GM18951 (cell line): ENCODE results near the gene CYP46A1.

Source experiments
- POLR2A ChIP-seq: IDR thresholded peaks from 4 replicates; pipeline ENCODE4 v1.6.1; 2011; ENCODE audit warnings: mild to moderate bottlenecking; ENCODE audit not compliant: insufficient read length, insufficient read depth; ENCODE audit errors: extremely low read depth
- in situ Hi-C: fragments of 300-500 bp; cut with MboI; formaldehyde crosslinking; loops from one replicate; pipeline ENCODE4 v1.12.0; 2022; ENCODE audit warnings: low sequenced_read_pairs, mixed read lengths, inconsistent platforms; ENCODE audit not compliant: unreplicated experiment

The CYP46A1 gene

DNA sequence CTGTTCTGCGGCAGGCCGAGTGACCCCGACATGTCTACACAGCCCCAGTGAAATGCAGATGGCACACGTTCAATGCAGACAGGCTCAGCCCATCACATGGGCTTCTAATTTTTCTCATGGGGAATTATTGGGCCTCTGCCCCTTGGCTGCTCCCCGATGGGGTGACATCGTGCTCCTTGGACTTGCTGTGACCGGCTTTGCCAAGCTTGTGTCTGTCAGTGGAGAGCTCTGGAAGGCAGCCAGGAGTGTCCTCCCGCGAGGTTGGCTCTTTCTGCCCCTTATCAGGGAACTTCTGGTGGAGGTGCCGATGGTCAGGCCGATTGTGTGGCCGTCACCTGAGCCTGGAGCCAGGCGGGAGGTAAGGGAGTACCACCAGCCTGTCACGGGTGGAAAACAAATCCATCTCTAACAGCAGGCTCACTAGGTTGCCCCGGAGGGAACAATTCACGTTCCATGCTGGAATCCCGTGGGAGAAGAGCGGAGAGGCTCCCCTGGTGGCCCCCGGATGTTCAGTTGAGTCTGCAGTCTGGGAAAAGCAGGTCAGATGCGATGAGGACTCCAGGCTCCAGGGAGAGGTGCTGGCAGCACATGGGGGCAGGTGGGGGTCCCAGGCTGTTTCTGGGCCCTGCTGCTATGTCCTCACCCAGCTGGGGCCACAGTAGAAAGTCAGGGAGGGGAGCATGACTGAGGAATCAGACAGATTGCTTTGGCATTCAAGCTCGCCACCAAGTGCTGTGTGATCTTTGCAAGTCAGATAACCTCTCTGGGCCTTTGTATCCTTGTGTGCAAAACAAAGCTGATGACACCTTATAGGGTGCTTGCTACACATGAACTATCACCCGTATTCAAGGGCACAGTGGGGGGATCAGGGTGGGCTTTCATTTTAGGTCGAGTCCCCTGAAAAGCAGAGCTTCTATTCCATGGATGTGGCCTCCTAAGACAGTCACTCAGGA, 65.9 kb downstream of the CYP46A1 start:
- in situ Hi-C loops = no loop called here
- no peak for TF ChIP-seq POLR2A

DNA sequence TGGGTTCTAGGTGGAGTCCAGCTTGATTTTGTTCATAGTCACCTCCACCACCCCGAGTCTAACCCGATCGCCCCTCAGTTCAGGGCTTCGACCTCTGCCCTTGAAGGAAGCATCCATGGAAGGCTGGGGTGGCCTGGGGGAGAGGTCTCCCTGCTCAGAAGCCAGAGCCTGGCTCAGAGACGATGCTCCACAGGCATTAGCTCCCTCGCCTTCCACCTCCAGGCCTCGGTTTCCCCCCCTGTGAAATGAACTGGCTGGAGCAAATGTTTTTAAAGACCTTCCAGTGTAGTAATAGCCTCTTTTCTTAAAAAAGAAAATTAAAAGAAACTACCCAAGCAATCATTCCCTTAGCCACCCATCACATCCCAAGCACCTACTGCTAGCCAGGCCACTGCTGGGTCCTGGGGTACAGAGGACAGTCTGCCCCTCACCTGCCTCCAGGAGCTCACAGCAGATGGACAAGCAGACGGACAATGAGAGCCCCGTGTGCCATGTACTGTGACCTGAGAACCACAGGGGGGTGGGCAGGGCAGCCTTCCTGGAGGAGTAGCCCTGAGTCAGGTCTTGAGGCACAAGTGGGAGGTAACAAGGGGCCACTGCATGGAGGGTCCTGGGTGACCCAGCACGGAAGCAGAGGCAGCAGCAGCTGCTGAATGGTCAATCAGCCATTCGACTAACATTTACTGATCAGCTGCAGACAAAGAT, 66.8 kb downstream of the CYP46A1 start:
- TF ChIP-seq POLR2A = no peak

GRCh38 chr14:99751539-99752485, 67.7 kb downstream of the CYP46A1 start:
- no peak for TF ChIP-seq POLR2A
- in situ Hi-C loops = no loop called here

More for the DNA sequence above, 66.8 kb downstream of the CYP46A1 start:
- in situ Hi-C loops = no loop called here

DNA sequence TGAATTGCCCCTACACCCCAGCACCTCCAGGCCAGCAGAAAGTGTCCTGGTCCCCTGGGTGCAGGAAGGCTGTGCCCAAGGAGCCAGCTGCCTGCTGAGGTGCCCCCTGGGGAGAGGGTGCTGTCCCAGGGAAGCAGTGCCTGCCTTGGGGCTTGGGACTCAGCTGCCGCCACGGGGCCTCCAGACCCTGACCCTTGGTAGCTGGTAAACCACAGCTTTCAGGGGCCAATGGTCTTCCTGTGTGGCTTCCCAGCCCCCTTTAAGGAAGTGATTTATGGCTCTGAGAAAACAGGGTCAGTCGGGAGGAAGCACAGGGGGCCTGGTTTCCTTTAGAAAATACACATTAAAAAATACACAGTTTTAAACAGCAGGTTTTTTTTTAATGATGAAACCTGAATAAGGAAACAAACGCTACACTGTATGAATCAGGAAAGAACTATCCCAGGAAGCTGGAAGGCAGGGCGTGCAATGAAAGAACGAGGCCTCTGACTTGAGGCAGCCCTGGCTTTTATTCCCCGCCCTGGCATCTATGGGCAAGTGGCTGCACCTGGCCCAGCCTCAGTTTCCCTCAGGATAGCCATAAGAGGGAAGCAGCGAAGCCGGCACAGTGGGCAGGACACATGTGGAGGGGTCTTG, 68.5 kb downstream of the CYP46A1 start:
- no peak for TF ChIP-seq POLR2A
- in situ Hi-C loops = no loop called here

DNA sequence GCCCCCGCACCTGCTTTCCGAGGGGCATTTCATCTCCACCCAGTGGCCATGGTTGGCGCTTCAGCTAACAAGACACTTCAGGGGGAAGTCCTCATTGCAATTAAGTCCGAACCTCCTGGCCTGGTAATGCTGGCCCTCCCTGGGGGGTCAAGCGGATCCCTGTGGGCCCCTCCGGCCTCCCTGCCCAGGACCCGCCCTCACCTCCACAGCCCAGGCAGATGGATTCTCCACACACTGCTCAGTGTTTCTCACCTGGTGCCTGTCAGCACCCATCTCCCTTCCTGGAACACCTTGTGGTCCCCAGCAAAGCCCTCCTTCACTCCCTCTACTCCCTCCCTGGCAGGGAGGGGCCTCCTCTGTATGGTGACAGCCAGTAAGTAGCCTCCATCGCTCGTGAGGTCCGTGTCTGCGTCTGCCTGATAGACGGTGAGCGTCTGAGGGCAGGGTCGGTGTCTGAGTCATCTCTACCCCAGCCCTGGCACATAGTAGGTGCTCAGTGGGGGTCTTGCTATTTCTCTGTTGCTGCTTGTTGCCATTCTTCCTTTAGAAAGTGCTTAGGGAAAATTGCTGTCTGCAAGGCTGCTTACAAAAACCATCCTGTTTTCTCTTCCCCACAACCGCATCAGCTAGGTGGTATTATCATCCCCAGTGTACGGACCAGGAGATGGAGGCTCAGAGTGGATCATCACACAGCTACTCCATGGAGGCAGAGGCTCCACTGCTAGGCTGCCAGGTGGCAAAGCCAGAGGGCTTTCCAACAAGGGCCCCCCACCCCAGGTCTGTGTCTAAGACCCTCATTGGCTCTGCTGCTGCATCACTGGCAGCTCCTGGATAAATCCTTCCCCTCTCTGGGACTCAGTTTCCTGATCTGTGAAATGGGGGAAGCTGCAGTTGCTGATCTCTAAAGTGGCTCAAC, 69.4 kb downstream of the CYP46A1 start:
- no peak for TF ChIP-seq POLR2A
- in situ Hi-C loops = no loop called here

GRCh38 chr14:99754141-99755067, 70.3 kb downstream of the CYP46A1 start:
- TF ChIP-seq POLR2A = no peak
- in situ Hi-C loops = no loop called here

GRCh38 chr14:99755068-99755405, 70.9 kb downstream of the CYP46A1 start:
- TF ChIP-seq POLR2A = no peak
- in situ Hi-C loops = no loop called here

DNA sequence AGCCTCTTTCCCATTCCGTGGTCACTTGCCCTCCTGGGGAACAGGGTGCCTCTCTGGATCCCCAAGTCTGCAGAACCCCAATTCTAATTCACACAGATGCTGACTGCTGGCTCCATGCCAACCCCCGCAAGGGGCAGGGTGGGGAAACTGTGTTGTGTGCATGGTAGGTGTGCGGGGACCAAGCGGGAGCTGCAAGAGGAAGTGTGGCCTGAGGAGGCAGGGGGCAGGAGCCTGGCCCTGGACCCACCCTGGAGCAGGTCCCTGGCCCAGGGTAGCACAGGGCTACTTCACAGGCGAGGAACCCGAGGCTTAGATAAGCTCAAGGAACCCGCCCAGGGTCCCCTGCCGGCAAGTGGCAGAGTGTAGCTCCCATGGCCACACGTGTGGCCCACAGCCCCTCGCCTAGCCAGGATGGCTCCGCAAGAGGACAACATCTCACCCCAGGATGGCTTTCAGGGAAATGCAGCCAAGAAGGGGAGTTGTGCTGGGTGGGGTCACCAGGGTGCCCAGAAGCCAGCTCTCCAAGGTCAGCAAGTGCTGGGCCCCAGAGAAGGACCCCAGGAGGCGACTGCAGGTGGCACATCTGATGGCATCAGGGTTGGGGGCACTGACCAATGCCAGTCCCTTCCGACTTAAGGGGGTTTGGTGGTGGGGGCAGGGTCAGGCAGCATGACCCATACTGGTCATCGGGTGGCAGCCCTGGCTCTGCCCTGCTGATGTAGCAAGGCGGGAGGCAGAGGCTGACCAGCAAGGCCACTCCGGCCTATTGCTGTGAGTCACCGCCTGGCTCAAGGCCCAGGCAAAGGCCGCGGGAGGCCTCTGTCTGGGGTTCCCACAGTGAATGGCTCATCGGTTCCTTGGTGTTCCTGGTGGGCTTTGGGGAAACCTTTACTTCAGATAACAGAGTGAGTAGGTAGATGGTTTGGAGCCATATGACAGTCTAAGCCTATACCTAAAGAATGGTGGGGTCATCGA, 71.8 kb downstream of the CYP46A1 start:
- TF ChIP-seq POLR2A = no peak
- in situ Hi-C loops = no loop called here

DNA sequence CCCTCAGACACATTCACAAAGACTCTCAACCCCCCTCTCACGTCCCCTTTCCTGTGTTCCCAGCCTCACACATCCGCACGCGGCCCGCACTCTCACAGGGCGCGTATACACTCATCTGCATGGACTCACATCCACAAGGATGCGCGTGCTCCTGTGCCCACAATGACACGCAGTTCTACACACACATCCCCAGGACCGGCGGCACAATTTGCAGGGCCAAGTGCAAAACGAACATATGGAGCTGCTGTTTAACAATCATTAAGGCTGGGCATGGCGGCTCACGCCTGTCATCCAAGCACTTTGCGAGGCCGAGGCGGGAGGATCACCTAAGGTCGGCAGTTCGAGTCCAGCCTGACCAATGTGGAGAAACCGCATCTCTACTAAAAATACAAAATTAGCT, 72.7 kb downstream of the CYP46A1 start:
- no peak for TF ChIP-seq POLR2A
- in situ Hi-C loops = no loop called here

DNA sequence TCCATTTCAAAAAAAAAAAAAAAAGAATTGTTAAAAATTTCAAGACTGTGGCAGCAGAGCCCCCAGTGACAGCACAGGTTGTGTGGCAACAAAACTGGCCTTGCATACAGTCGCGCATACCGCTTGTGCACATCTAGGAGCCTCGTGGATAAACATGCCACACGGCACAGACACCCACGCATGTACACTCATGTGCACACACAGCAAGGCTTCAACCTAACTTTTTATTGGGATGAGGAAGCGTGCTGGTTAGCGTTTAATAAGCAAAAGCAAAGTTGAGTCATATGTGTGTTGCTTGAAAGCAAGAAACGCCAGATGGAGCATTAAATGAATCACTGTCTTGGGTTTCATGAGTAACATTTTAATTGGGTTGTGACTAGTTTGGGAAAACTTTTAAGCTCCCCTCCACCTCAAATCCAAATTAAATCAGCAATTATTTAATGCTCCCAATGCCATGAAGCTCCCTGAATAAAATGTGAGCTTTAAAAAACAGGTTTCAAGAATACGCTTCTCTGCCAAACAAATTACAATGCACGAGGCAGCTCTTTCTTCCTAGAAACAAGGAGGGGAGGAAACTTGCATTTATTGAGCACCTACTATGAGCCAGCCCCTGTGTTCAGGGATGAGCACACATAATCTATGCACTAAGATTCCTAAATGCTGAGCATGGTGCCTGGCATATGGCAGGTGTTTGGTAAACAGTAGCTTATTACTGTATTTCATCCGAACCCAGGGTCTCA, 73.4 kb downstream of the CYP46A1 start:
- in situ Hi-C loops = no loop called here
- TF ChIP-seq POLR2A = no peak
